Measurements from ENCODE around the gene SCNN1B.

The SCNN1B gene

GRCh38 chr16:23333831-23334456, 31.8 kb downstream of the SCNN1B start:
- Histone ChIP-seq H3K79me2 (no peaks in the 10 kb centered on the region), H3K9me3 (ENCODE audit: control insufficient read depth, low read length) (no peaks in the 10 kb centered on the region), H3K27me3 (ENCODE audit: control insufficient read depth, insufficient read depth, low read length) (no peaks in the 10 kb centered on the region), H3K4me3 (ENCODE audit: low read depth, low read length) (no peak overlapping the region), H3K4me2 (ENCODE audit: low read length) (no peak overlapping the region), H3K4me1 (no peaks in the 10 kb centered on the region), H2AFZ (no peak overlapping the region), H3K36me3 (ENCODE audit: control insufficient read depth, insufficient read depth, low read length) (no peaks in the 10 kb centered on the region), H3K27ac (no peak overlapping the region), H3K9ac (no peak overlapping the region)
- TF ChIP-seq, protein P1, sequence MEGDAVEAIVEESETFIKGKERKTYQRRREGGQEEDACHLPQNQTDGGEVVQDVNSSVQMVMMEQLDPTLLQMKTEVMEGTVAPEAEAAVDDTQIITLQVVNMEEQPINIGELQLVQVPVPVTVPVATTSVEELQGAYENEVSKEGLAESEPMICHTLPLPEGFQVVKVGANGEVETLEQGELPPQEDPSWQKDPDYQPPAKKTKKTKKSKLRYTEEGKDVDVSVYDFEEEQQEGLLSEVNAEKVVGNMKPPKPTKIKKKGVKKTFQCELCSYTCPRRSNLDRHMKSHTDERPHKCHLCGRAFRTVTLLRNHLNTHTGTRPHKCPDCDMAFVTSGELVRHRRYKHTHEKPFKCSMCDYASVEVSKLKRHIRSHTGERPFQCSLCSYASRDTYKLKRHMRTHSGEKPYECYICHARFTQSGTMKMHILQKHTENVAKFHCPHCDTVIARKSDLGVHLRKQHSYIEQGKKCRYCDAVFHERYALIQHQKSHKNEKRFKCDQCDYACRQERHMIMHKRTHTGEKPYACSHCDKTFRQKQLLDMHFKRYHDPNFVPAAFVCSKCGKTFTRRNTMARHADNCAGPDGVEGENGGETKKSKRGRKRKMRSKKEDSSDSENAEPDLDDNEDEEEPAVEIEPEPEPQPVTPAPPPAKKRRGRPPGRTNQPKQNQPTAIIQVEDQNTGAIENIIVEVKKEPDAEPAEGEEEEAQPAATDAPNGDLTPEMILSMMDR (IDR thresholded peaks at IDR 0.05): no peak

GRCh38 chr16:23334457-23334853, 32.4 kb downstream of the SCNN1B start:
- Histone ChIP-seq H3K36me3 (ENCODE audit: control insufficient read depth, insufficient read depth, low read length) (no peaks in the 10 kb centered on the region), H3K27me3 (ENCODE audit: control insufficient read depth, insufficient read depth, low read length) (no peaks in the 10 kb centered on the region), H3K79me2 (no peaks in the 10 kb centered on the region), H3K9me3 (ENCODE audit: control insufficient read depth, low read length) (no peaks in the 10 kb centered on the region), H2AFZ (no peak overlapping the region), H3K27ac (no peak overlapping the region), H3K4me2 (ENCODE audit: low read length) (no peak overlapping the region), H3K4me1 (no peaks in the 10 kb centered on the region), H3K4me3 (ENCODE audit: low read depth, low read length) (no peak overlapping the region), H3K9ac (no peak overlapping the region)
- TF ChIP-seq, protein P1 (IDR thresholded peaks at IDR 0.05): no peak

GRCh38 chr16:23334950-23335349, 32.8 kb downstream of the SCNN1B start:
- H3K9me3 ChIP-seq (ENCODE audit: control insufficient read depth, low read length): no peaks in the 10 kb centered on the region
- H3K4me1 ChIP-seq: no peaks in the 10 kb centered on the region
- no peak overlapping the region for H2AFZ ChIP-seq
- H3K27me3 ChIP-seq (ENCODE audit: control insufficient read depth, insufficient read depth, low read length): no peaks in the 10 kb centered on the region
- H3K27ac ChIP-seq: no peak overlapping the region
- TF ChIP-seq, protein P1 (IDR thresholded peaks at IDR 0.05): no peak
- no peaks in the 10 kb centered on the region for H3K79me2 ChIP-seq
- H3K9ac ChIP-seq: no peak overlapping the region
- no peak overlapping the region for H3K4me3 ChIP-seq (ENCODE audit: low read depth, low read length)
- no peak overlapping the region for H3K4me2 ChIP-seq (ENCODE audit: low read length)
- H3K36me3 ChIP-seq (ENCODE audit: control insufficient read depth, insufficient read depth, low read length): no peaks in the 10 kb centered on the region

DNA sequence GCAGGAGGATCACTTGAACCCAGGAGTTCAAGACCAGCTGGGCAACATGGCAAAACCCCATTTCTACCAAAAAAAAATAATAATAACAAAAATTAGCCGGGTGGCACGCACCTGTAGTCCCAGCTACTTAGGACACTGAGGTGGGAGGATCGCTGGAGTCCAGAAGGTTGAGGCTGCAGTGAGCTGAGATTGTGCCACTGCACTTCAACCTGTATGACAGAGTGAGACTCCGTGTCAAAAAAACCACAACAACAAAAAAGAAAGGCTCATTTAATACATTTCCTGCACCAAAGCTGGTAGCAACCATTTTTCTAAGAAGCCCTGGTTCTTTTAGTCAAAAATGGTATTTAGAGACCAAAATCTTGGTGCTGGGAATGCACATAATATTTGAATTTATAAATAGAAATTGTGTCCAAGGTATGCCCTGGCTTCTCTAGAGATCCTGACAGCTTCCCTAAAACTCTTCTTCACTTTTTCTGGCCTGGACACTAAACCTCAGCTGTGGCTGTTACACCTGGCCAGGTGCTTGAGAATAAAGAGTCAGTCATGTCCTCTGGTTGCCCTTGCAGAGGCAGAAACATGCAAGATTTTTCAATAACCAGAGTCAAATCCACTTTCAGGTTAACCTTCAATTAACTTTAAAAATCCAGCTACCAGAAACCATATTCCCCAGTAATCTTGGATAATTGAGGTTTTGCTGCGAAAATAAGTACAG, 35.9 kb downstream of the SCNN1B start:
- H3K27ac ChIP-seq: no peak overlapping the region
- no peaks in the 10 kb centered on the region for H3K79me2 ChIP-seq
- H3K4me1 ChIP-seq: no peaks in the 10 kb centered on the region
- H3K4me2 ChIP-seq (ENCODE audit: low read length): no peak overlapping the region
- H3K27me3 ChIP-seq (ENCODE audit: control insufficient read depth, insufficient read depth, low read length): no peaks in the 10 kb centered on the region
- H2AFZ ChIP-seq: no peak overlapping the region
- no peak overlapping the region for H3K9ac ChIP-seq
- no peaks in the 10 kb centered on the region for H3K9me3 ChIP-seq (ENCODE audit: control insufficient read depth, low read length)
- H3K36me3 ChIP-seq (ENCODE audit: control insufficient read depth, insufficient read depth, low read length): no peaks in the 10 kb centered on the region
- TF ChIP-seq, protein P1 (IDR thresholded peaks at IDR 0.05): no peak
- H3K4me3 ChIP-seq (ENCODE audit: low read depth, low read length): no peak overlapping the region

DNA sequence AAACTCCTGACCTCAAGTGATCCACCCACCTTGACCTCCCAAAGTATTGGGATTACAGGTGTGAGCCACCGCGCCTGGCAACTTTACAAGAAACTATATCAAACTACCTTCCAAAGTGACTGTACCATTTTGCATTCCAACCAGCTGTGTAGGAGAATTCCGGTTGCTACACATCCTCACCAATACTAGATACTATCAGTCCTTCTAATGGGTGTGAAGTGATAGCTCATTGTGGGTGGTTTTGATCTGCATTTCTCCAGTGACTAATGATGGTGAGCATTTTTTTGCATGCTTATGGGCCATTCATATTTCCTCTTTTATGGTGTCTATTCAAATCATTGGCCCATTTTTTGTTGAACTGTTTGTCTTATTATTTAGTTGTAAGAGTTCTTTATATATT, 37.7 kb downstream of the SCNN1B start:
- Histone ChIP-seq H3K4me2 (ENCODE audit: low read length) (no peak overlapping the region), H3K9me3 (ENCODE audit: control insufficient read depth, low read length) (no peaks in the 10 kb centered on the region), H3K4me3 (ENCODE audit: low read depth, low read length) (no peak overlapping the region), H3K27me3 (ENCODE audit: control insufficient read depth, insufficient read depth, low read length) (no peaks in the 10 kb centered on the region), H3K27ac (no peak overlapping the region), H3K79me2 (no peaks in the 10 kb centered on the region), H3K9ac (no peak overlapping the region), H3K36me3 (ENCODE audit: control insufficient read depth, insufficient read depth, low read length) (no peaks in the 10 kb centered on the region), H3K4me1 (no peaks in the 10 kb centered on the region), H2AFZ (no peak overlapping the region)
- TF ChIP-seq, protein P1 (IDR thresholded peaks at IDR 0.05): no peak
